ENCODE measurements around the gene PROX1. TPM values are rescaled to one million over a fixed set of nuclear protein-coding genes. Genes with fewer than 3 reads are reported as not detected.

Gene PROX1
- total RNA-seq, 1 donor from 2014 or later: 14.3 TPM

- peaks cover 16% of the 10 kb centered on the region for H3K27me3 Mint-ChIP-seq (ENCODE audit: low read depth)
- H3K36me3 Mint-ChIP-seq (ENCODE audit: low read depth): peaks cover 23% of the 10 kb centered on the region
- no peak for DNase-seq (ENCODE audit: low read depth, low spot score)
- H3K4me1 Mint-ChIP-seq: peaks cover 24% of the 10 kb centered on the region
- no peaks in the 10 kb centered on the region for H3K9me3 Mint-ChIP-seq
- H3K4me3 Mint-ChIP-seq: no peak overlapping the region
- TF ChIP-seq, protein P1, sequence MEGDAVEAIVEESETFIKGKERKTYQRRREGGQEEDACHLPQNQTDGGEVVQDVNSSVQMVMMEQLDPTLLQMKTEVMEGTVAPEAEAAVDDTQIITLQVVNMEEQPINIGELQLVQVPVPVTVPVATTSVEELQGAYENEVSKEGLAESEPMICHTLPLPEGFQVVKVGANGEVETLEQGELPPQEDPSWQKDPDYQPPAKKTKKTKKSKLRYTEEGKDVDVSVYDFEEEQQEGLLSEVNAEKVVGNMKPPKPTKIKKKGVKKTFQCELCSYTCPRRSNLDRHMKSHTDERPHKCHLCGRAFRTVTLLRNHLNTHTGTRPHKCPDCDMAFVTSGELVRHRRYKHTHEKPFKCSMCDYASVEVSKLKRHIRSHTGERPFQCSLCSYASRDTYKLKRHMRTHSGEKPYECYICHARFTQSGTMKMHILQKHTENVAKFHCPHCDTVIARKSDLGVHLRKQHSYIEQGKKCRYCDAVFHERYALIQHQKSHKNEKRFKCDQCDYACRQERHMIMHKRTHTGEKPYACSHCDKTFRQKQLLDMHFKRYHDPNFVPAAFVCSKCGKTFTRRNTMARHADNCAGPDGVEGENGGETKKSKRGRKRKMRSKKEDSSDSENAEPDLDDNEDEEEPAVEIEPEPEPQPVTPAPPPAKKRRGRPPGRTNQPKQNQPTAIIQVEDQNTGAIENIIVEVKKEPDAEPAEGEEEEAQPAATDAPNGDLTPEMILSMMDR (conservative IDR thresholded peaks at IDR 0.05): no peak
- H3K27ac Mint-ChIP-seq (ENCODE audit: unreplicated experiment): no peak overlapping the region
Measured at GRCh38 chr1:213996320-213997037, 8.7 kb downstream of the PROX1 start.

DNA sequence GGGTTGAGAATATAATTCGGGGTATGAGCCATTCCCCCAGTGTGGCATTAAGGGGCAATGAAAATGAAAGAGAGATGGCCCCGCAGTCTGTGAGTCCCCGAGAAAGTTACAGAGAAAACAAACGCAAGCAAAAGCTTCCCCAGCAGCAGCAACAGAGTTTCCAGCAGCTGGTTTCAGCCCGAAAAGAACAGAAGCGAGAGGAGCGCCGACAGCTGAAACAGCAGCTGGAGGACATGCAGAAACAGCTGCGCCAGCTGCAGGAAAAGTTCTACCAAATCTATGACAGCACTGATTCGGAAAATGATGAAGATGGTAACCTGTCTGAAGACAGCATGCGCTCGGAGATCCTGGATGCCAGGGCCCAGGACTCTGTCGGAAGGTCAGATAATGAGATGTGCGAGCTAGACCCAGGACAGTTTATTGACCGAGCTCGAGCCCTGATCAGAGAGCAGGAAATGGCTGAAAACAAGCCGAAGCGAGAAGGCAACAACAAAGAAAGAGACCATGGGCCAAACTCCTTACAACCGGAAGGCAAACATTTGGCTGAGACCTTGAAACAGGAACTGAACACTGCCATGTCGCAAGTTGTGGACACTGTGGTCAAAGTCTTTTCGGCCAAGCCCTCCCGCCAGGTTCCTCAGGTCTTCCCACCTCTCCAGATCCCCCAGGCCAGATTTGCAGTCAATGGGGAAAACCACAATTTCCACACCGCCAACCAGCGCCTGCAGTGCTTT lies 9.4 kb downstream of the PROX1 start:
- TF ChIP-seq, protein P1 (conservative IDR thresholded peaks at IDR 0.05): no peak
- DNase-seq (ENCODE audit: low read depth, low spot score): no peak
- H3K27ac Mint-ChIP-seq (ENCODE audit: unreplicated experiment): no peak overlapping the region

GRCh38 chr1:213997772-213998107 lies 10.0 kb downstream of the PROX1 start:
- peak overlapping the region; percentile 88 for H3K27ac Mint-ChIP-seq (ENCODE audit: unreplicated experiment)
- H3K4me3 Mint-ChIP-seq: no peak overlapping the region
- peaks cover 29% of the 10 kb centered on the region for H3K4me1 Mint-ChIP-seq
- H3K36me3 Mint-ChIP-seq (ENCODE audit: low read depth): peaks cover 23% of the 10 kb centered on the region
- TF ChIP-seq, protein P1 (conservative IDR thresholded peaks at IDR 0.05): no peak
- no peaks in the 10 kb centered on the region for H3K9me3 Mint-ChIP-seq
- no peak for DNase-seq (ENCODE audit: low read depth, low spot score)
- H3K27me3 Mint-ChIP-seq (ENCODE audit: low read depth): peaks cover 4% of the 10 kb centered on the region

More for the DNA sequence above, 9.4 kb downstream of the PROX1 start:
- H3K36me3 Mint-ChIP-seq (ENCODE audit: low read depth): peaks cover 23% of the 10 kb centered on the region
- peaks cover 10% of the 10 kb centered on the region for H3K27me3 Mint-ChIP-seq (ENCODE audit: low read depth)
- no peak overlapping the region for H3K4me3 Mint-ChIP-seq
- peaks cover 27% of the 10 kb centered on the region for H3K4me1 Mint-ChIP-seq
- no peaks in the 10 kb centered on the region for H3K9me3 Mint-ChIP-seq

GRCh38 chr1:213998785-213999184 lies 11.0 kb downstream of the PROX1 start:
- Mint-ChIP-seq H3K36me3 (ENCODE audit: low read depth) (peaks cover 23% of the 10 kb centered on the region), H3K27me3 (ENCODE audit: low read depth) (peaks cover 3% of the 10 kb centered on the region), H3K4me3 (no peak overlapping the region), H3K9me3 (no peaks in the 10 kb centered on the region), H3K27ac (ENCODE audit: unreplicated experiment) (peak overlapping the region; percentile 5), H3K4me1 (peaks cover 35% of the 10 kb centered on the region)
- no peak for DNase-seq (ENCODE audit: low read depth, low spot score)
- TF ChIP-seq, protein P1 (conservative IDR thresholded peaks at IDR 0.05): no peak

- DNase-seq (ENCODE audit: low read depth, low spot score): no peak
- Mint-ChIP-seq H3K27me3 (ENCODE audit: low read depth) (no peaks in the 10 kb centered on the region), H3K4me1 (peaks cover 36% of the 10 kb centered on the region), H3K9me3 (no peaks in the 10 kb centered on the region), H3K36me3 (ENCODE audit: low read depth) (peaks cover 23% of the 10 kb centered on the region), H3K4me3 (no peak overlapping the region), H3K27ac (ENCODE audit: unreplicated experiment) (no peak overlapping the region)
- TF ChIP-seq, protein P1 (conservative IDR thresholded peaks at IDR 0.05): no peak
Measured at GRCh38 chr1:213999732-214000131, 12.0 kb downstream of the PROX1 start.
